Measurements from ENCODE around the gene ZNRF1. TPM values are rescaled to one million over a fixed set of nuclear protein-coding genes. Genes with fewer than 3 reads are reported as not detected.

ZNRF1 gene
- total and polyA plus RNA-seq, 2 of the 13 experiments (the other 11 are each of a cell fraction or from before 2014, with no cell fraction given): 43.9 to 58.7 TPM

- Histone ChIP-seq H3K4me2 (ENCODE audit: low read depth, low read length) (no peak overlapping the region), H2AFZ (ENCODE audit: low read length) (no peak overlapping the region), H3K79me2 (ENCODE audit: insufficient read depth, low read length) (peaks cover 25% of the 10 kb centered on the region), H3K4me1 (ENCODE audit: insufficient read depth, low read length) (peaks cover 87% of the 10 kb centered on the region), H3K27me3 (ENCODE audit: control insufficient read depth in 1 of 2, insufficient read depth in 2 of 2, low read length in 2 of 2) (no peaks in the 10 kb centered on the region; a peak in 1 of 5 replicates), H4K20me1 (ENCODE audit: insufficient read depth, low read length) (peaks cover 6% of the 10 kb centered on the region), H3K4me3 (replicated peaks in 1 of 3; ENCODE audit: insufficient read depth in 1 of 3, low read depth in 2 of 3, low read length in 3 of 3) (no peak overlapping the region), H3K27ac (ENCODE audit: extremely low read length, insufficient read depth, low read length) (peak overlapping the region; percentile 56), H3K9ac (ENCODE audit: insufficient read depth, low read depth, low read length) (no peak overlapping the region), H3K36me3 (replicated peaks in 1 of 2; ENCODE audit: control insufficient read depth in 1 of 2, insufficient read depth in 2 of 2, low read length in 2 of 2) (no peaks in the 10 kb centered on the region; a peak in 2 of 5 replicates), H3K9me3 (ENCODE audit: low read length) (no peaks in the 10 kb centered on the region)
- no peak for ATAC-seq
- ChIA-PET CTCF (ENCODE audit: low intra/inter-chr PET ratio, low total read pairs) (no interaction called here), POLR2A (interaction anchor here (0.6 to 3.6 kb wide), 3 partner anchors 10 to 112 kb away, joined by 3 to 22 read pairs (median 3); partner anchors contain the start of gene ZNRF1)
- 0 out of 2 replicates have a peak, but pooled peaks have one; percentile 31 for TF ChIP-seq SNAI1 (CRISPR knock-in tag; IDR thresholded peaks at IDR 0.05; ENCODE audit: borderline replicate concordance)
- no peak for TF ChIP-seq CBFB (CRISPR knock-in tag; IDR thresholded peaks at IDR 0.05)
- no peak for TF ChIP-seq ZHX2 (IDR thresholded peaks at IDR 0.05; ENCODE audit: low read depth)
- TF ChIP-seq ZHX2 (CRISPR knock-in tag; IDR thresholded peaks at IDR 0.05; ENCODE audit: borderline replicate concordance): no peak
- 0 out of 2 replicates have a peak, but pooled peaks have one; percentile 6 for TF ChIP-seq ZNF224 (CRISPR knock-in tag; IDR thresholded peaks at IDR 0.05)
- peak; percentile 93 for TF ChIP-seq ZNF770 (CRISPR knock-in tag; IDR thresholded peaks at IDR 0.05)
- no peak for FAIRE-seq
- WGBS (ENCODE audit: low lambda C conversion rate): 87% methylated on average over 8 of the region's 8 CpGs
- DNase-seq (ENCODE audit: low spot score): no peak
- intact Hi-C loops (cut with micrococcal nuclease; ENCODE audit: unreplicated experiment) (no loop called here), in situ Hi-C loops (cut with HindIII; ENCODE audit: extremely low pct_ligation_motif_present, low pct_unique_long_range_greater_than_20kb) (no loop called here)
- no TSS peak for BruUV-seq (replicated peaks)
These were observed 11.7 kb upstream of the ZNRF1 start for GRCh38 chr16:74987027-74987681.

All from HepG2 (cell line).